Transverse colon (tissue), 4 donors: ENCODE data around the gene GPSM3.

Experiments
- CTCF ChIP-seq, 5 experiments: fragments of 200-600 bp in 3 of 5; fragments of 450-650 bp in 2 of 5; sonication (generic) in 3 of 5; IDR thresholded peaks; 1 replicate in 2 of 5; 2 replicates in 3 of 5; pipeline ENCODE4 v1.5.1; 2016 to 2017; ENCODE audit warnings: antibody characterized with exemption in 5 of 5, inconsistent platforms in 3 of 5, mild to moderate bottlenecking in 2 of 5, moderate library complexity in 1 of 5
- EP300 ChIP-seq: sonication (generic); formaldehyde crosslinking; IDR thresholded peaks from one replicate; pipeline ENCODE4 v1.6.1; 2017; ENCODE audit warnings: antibody characterized with exemption, low read depth
- POLR2A ChIP-seq: fragments of 450-650 bp; IDR thresholded peaks from one replicate; pipeline ENCODE4 v1.6.1; 2016; ENCODE audit warnings: antibody characterized with exemption, mild to moderate bottlenecking, moderate library complexity
- POLR2AphosphoS5 ChIP-seq, 3 donors: sonication (generic); formaldehyde crosslinking; IDR thresholded peaks; one replicate each; pipeline ENCODE4 v1.6.1; 2016; ENCODE audit warnings: antibody characterized with exemption in 3 of 3

GRCh38 chr6:32194388-32194787 is 1.9 kb upstream of the GPSM3 start:
- TF ChIP-seq CTCF (IDR thresholded peaks at IDR 0.05): no peak
- TF ChIP-seq EP300: no peak
- TF ChIP-seq POLR2A: no peak
- TF ChIP-seq POLR2AphosphoS5 (IDR thresholded peaks at IDR 0.05): no peak
